Neural crest cell (in vitro differentiated cells): Measurements from ENCODE around the gene GADD45G. TPM values are rescaled to one million over a fixed set of nuclear protein-coding genes. Genes with fewer than 3 reads are reported as not detected.

Experiments used
- DNase-seq: peaks from one replicate; pipeline ENCODE4 v3.0.0; 2021; ENCODE audit warnings: low read depth, mixed read lengths, low spot score
- H3K27ac Mint-ChIP-seq: one replicate; pipeline ENCODE4 v1.8.0; 2021; ENCODE audit warnings: mild to moderate bottlenecking, mixed read lengths; ENCODE audit not compliant: unreplicated experiment
- H3K27me3 Mint-ChIP-seq: 2 replicates; pipeline ENCODE4 v1.8.0; 2021; ENCODE audit warnings: low read depth, mild to moderate bottlenecking, mixed read lengths
- H3K36me3 Mint-ChIP-seq: 2 replicates; pipeline ENCODE4 v1.8.0; 2021; ENCODE audit warnings: low read depth, mild to moderate bottlenecking, mixed read lengths
- H3K4me1 Mint-ChIP-seq: 2 replicates; pipeline ENCODE4 v1.8.0; 2021; ENCODE audit warnings: mixed read lengths
- H3K4me3 Mint-ChIP-seq: one replicate; pipeline ENCODE4 v1.8.0; 2021; ENCODE audit warnings: mild to moderate bottlenecking, mixed read lengths
- H3K9me3 Mint-ChIP-seq: 2 replicates; pipeline ENCODE4 v1.8.0; 2021; ENCODE audit warnings: mixed read lengths
- CTCF ChIP-seq: fragments of 200-600 bp; sonication (generic); conservative IDR thresholded peaks from 2 replicates; pipeline ENCODE4 v1.5.0; 2021; ENCODE audit warnings: antibody characterized with exemption, mild to moderate bottlenecking
- total RNA-seq: library from RNA; stranded (reverse); gene quantifications from 2 replicates; pipeline ENCODE4 v1.2.1, GENCODE V29; 2021

GADD45G gene
- total RNA-seq, 1 donor from 2014 or later = 11.9 TPM

DNA sequence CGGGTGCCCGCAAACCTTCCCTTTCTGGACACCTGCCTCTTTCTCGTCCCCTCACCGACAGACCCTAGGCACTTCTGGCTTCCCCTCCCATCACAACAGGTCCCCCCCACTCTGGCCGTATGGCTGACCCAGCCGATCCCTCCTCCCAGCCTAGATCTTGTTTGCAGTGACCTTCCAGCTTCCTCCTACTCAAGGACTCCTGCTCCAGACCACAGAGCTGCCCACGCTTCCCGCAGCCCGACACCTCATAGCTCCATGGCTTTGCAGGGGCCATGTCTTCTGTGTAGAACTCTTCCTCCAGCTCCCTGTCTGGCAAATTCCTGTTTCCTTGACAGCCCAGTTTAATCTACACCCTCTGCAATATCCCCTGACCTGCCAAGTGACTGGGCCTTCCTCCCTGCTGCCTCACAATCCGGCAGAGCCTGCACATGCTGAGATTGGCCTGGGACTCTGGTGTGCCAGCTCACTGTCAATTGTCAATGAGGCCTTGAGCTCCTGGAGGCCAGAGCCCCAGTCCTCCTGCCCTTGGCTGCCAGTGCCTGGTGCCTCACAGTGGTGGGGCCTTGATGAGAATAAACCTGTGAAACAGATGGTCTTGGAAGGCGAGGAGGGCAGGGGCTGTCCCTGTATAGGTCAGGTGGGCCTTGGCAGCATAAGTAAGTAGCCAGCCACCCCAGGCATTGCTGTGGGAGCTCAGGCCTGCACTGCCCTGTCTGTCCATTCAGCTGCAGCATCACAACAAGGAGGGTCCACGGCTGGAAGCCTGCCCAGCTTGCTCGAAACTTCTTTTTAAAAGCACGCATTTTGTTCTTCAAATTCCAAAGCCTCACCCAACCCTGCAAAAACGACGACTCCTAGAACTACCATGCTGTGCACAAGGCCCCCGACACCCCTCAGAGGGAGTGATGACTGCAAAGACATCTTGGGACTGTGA, 50.5 kb downstream of the GADD45G start:
- no peak overlapping the region for H3K27ac Mint-ChIP-seq
- H3K36me3 Mint-ChIP-seq = no peaks in the 10 kb centered on the region
- H3K4me1 Mint-ChIP-seq = peaks cover 6% of the 10 kb centered on the region
- no peaks in the 10 kb centered on the region for H3K9me3 Mint-ChIP-seq
- no peak for TF ChIP-seq CTCF
- H3K27me3 Mint-ChIP-seq = peaks cover 60% of the 10 kb centered on the region
- H3K4me3 Mint-ChIP-seq = no peak overlapping the region
- DNase-seq = no peak

Other genes starting within 250 kb of the GADD45G start
- gene SEMA4D, start 106.9 kb upstream of the GADD45G start, total RNA-seq = 32.3 and 33.5 TPM in 2 replicates